Measurements from ENCODE around the gene RFX2.
"Not testable (repeated sequence)": the region's sequence is repeated elsewhere in the genome, so short reads cannot be mapped to it uniquely, and the experiment has no call there.

RFX2 gene

DNA sequence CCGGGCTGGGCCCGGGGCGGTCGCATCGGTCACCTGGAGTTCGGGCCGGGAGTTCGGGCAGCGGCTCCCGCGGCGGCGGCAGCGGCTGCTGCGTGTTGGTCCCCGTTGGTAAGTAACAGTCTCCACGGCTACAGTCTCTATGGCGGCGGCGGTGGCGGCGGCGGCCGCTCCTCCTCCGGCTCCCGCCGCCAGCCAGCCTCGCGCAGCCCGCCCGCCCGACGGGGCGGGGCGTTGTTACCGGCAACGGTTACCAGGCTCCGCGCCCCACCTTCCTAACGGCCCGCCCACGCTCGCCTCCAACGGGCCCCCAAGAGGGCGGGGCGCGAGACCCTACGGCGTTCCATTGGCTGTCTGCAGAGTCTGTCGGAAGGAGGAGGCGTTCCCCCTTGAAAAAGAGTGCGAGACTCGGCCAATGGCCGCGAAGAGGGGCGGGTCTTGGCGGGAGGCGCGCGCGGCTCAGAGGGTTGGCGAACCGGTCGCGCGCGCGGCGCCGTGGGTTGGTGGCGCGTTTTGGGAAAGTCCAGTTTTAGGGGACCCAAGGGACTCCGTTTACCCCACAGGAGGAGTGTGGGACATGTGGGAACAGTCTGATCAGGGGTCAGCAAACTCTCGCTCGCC is at the start of gene RFX2:
RFX2 (minus strand) TSS at position 141 of the 618 bp plus-strand sequence. CDS start 63,004 bp downstream, outside the sequence.
- peak; percentile 99 for DNase-seq

DNA sequence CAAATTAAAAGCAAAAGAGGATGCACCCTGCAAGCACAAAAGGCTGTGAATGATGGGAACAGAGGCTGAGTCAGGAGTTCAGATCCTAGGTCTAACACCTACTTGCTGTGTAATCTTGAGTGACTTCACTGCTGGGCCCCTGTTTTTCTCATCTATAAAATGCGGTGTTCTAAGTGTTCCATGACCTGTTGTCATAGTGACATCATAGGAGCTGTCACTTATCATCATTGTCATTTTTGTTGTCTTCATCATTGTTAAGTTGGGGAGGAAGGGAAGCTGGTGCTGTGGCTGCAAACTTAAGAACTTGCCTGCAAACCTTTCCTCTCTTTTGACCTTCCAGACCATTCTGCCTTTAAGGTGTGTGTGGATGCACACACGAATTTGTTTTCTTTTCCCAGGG is 45.7 kb upstream of the RFX2 start:
- DNase-seq, result no peak

DNA sequence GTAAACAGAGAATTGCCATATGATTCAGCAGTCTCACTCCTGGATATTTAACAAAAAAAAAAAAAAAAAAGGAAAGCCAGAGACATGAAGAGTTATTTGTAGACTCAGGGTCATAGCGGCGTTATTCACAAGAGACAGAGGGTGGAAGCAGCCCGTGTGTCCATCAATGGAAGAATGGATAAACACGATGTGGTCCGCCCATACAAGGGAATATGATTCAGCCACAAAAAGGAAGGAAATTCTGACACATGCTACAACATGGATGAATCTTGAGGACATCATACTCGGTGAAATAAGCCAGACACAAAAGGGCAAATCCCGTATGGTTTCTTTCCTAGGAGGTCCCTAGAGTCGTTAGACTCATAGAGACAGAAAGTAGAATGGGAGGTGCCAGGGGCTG is 40.0 kb upstream of the RFX2 start:
- no peak for DNase-seq

DNA sequence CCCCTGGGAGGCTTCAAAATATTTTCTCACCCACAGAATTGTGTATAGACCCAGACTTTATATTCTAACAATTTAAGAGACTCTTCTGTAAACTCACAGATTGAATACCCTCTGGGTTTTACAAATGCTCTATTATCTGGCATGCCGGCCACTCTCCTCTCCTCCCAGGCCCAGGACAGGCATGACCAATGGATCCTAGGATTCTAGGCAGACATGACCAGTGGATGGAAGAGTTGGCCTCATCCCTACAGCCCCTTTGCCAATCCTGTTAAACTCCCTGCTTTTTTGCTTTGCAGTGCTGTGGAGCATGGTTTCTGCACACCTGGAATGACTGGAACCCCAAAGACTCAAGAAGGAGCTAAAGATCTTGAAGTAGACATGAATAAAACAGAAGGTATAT is 30.9 kb upstream of the RFX2 start:
- no peak for DNase-seq

DNA sequence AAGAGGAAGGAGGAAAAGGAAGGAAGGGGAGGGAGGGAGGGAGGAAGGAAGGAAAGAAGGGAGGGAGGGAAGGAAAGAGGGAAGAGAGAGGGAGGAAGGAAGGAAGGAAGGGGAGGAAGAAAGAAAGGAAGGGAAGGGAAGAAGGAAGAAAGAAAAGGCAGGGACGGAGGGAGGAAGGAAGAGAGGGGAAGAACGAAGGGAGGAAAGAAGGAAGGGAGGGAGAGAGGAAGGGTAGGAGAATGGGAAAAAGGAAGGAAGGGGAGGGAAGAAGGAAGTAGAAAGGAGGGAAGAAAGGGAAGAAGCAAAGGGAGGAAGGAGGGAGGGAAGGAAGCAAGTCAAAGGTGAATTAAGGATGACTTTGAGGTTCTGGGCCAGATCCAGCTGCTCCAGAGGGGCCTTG is 28.2 kb upstream of the RFX2 start:
- DNase-seq, result no peak

DNA sequence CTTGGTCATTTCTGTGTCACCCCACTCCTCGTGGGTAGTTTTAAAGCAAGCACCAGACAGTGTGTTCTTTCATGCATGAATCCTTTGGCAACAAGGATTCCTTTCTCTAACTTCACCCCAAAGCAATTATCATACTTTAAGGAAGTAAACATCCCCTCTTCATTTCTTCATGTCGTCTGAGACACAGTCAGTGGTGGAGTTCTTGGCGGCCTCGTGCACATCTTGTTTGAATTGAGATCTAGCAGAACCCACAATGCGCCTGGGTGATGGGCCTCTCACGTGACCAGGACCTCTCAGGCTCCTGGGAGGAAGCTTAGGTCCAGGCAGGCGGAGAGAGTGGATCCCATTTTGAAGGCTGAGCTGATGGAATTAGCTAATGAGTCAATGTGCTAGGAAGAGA is 27.8 kb upstream of the RFX2 start:
- no peak for DNase-seq

DNA sequence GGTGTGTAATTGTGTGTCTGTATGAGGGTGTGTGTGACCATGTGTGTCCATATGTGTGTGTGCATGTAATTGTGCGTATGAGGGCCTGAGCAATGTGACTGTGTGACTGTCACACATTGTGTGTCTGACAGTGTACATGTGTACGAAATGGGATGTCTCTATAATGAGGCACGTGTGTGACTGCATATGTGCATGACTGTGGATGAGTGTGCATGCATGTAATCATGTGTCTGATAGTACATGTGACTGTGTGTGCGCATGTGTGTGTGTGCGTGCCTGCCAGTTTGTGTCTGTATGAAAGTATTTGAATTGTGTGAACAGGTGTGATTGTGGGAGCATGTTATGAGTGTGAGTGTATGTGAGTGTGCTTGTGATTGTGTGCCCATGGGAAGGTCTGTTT is 22.9 kb upstream of the RFX2 start:
- DNase-seq, result no peak

DNA sequence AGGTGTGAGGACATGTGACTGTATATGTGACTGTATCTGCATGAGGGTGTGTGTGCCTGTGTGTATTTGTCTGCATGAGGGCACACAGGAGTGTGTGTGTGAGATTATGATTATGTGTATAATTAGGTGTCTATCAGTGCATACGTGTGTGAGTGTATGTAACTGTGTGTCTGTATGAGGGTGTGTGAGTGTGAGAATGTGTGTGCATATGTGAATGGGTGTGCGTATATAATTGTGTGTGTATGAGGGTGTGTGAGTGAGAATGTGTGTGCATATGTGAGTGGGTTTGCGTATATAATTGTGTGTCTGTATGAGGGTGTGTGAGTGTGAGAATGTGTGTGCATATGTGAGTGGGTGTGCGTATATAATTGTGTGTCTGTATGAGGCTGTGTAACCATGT is 22.2 kb upstream of the RFX2 start:
- DNase-seq, result no peak

DNA sequence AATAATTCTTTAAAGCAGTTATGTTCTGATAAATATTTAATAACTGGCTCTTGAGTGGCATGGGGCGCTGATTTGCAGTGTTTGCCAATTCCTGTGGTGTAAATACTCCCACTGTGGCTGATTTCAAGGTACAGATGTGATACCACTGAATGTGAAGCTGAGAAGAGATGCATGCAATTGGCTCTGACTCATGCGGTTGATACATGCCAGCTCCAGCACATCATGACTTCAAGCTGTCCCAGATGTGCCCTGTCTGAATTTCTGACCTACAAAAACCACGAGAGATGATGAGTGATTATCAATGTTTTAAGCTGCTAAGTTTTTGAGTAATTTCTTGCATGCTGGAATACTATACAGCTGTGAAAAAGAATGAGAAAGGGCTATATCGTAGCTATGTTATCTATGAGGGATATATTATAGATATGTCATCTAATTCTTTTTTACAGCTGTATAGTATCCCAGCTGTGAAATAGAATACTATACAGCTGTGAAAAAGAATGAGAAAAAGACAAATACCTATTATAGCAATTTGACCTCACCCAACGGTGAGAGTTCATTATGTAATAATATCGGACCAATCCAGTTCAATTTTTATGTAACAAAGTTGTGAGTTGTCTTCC is 17.5 kb upstream of the RFX2 start:
- no peak for DNase-seq

DNA sequence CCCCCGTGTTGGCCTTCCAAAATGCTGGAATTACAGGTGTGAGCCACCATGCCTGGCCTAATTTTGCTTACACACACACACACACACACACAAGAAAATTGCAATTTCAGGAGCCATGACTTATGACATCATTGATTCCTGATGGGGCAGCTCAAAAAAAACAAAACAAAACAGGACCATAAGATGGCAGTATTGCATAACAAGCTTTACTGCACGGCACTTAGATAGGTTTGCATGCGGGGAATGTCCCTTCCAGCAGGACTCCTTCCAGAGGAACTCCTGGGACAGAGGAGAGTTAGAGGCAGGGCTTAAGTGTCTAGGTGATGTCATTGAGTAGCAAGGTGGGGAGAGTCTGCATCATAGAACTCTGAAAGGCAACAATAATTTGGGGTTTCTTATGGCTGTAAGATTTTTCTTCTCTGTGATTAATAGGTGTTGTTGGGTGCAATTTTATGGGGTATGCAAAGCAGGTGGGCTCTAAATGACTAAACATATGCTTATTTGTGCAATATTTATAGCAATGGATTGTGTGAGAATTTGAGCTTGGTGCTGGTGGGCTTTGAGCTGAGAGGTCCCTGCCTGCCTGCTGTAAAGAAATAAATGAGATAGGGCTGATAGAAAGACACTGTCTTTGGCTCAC is 16.2 kb upstream of the RFX2 start:
- peak; percentile 52 for DNase-seq

DNA sequence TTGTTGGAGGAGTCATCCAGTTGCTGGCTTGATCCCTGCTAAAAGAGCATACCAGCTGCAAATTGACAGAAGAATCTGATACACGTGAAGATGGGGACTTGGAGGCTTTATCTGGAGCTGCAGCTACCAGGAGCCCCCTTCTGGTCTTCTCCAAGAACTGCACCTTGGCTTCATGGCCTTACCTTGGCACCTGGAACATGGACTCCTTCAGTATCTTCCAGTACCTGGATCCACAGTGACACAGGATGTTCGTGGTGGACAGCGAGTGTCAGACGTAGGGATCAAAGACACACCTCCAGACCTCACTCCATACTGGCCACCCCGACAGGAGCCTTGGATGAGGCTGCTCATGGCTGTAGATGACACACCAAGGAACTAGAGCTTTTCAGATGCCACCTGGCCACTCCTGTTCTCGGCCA is 15.3 kb upstream of the RFX2 start:
- peak; percentile 69 for DNase-seq

DNA sequence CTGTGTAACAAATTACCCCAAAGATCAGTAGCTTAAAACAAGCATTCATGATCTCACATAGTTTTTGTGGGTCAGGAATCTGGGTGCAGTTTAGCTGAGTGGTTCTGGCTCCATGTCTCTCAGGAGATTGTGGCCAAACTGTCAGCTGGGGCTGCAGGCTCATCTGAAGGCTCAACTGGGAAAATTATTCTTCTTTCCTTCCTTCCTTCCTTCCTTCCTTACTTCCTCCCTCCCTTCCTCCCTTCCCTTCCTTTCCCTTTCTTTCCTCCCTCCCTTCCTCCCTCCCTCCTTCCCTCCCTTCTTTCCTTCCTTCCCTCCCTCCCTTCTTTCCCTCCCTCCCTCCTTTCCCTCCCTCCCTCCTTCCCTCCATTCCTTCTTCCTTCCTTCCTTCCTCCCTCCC is 8.7 kb upstream of the RFX2 start:
- DNase-seq, result no peak

DNA sequence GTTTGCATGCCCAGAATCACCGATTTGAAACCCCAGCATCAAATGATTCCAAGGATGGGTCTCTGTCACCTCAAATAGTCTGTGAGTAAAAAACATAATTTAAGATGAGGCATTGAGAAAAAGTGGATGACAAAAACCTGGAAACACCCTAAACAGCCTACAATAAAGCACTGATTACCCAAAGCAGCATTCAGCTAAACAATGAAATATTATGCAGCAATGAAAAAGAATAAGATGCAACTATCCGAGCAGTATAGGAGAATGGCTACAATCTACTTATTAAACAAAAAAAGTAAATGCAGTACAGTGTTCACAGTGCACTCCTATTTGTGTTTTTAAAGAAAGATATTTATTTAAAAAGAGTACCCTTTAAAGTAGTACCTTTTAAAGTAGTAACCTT is 7.7 kb upstream of the RFX2 start:
- DNase-seq, result no peak

DNA sequence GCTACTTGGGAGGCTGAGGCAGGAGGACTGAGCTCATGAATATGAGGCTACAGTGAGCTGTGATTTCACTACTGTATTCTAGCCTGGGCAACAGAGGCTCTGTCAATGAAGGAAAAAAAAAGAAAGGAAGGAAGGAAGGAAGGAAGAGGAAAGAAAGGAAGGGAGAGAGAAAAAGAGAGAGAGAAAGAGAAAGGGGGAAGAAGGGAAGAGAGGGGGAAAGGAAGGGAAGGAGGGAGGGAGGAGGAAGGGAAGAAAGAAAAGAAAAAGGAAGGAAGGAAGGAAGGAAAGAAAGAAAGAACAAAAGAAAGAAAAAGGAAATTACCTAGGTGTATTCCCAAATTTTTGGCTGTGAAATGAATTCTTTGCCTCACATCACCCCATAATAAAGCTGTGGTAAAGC is 7.2 kb upstream of the RFX2 start:
- DNase-seq, result no peak

DNA sequence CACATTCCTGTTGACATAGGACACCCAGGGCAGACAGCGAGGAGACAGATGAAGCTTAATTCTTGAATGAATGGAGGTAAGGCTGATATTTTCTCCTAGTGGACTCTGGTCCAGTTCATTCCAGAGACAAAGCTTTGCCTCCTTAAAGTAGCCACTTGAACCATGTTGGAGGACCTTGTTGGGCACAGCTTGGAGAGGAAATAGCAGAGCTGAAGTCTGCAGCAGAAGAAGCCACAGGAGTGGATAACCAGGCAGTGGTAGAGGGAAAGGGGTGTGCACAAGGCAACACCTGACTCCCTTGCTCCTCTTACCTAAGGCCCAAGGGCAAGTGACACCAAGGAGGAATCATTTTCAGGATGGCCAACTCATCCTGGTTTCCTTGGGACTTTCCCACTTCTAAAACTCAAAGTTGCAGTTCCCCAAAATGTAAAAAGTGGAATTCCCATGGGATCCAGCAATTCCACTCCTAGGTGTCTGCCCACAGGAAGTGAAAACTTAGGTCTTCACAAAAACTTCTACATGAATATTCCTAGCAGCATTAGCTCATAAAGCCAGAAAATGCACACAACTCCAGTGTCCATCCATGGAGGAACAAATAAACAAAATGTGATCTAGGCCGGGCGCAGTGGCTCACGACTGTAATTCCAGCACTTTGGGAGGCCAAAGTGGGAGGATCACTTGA is 6.6 kb upstream of the RFX2 start:
- no peak for DNase-seq

DNA sequence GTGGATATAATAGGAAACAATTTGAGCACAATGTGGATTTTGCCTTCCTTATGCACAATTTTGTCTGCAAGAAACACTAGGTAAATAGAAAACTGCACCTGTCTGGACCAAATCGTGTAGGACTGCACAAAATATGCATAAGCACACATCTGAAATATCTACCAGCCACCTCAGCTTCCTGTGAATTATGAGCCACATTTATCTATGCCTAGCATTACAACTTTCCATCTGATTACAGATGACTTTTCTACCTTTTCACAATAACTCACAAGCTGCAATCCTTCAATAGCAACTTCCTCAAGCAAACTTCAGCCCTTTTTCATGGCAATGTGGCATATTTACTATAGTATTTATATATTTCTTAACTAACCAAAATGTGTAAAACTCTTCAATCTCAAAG is 5.7 kb upstream of the RFX2 start:
- no peak for DNase-seq

DNA sequence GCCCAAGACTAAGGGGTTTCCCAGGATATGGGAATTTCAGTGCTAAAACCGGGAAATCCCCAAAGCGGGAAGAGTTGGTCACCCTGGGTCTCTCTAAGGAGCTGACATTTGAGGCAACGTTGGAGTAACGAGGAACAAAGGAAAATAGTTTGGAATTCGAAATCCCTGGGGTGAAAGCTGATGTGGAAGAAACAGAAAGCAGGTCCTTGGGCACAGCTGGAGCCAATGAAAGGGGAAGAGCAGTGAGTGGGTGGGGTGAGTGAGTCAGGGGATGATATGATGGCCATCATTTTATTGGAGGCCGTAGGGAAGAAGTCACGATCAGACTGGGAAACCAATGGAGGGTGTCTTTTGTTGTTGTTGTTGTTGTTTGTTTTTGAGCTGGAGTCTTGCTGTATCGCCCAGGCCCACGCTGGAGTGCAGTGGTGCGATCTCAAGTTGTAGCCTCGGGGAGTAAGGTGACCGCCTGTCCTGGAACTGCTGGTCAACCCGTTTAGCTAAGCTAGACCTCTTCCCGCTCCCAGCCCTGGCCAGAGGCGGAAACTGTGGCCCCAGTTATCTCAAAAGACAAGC is 3.4 kb upstream of the RFX2 start:
- DNase-seq, result no peak

DNA sequence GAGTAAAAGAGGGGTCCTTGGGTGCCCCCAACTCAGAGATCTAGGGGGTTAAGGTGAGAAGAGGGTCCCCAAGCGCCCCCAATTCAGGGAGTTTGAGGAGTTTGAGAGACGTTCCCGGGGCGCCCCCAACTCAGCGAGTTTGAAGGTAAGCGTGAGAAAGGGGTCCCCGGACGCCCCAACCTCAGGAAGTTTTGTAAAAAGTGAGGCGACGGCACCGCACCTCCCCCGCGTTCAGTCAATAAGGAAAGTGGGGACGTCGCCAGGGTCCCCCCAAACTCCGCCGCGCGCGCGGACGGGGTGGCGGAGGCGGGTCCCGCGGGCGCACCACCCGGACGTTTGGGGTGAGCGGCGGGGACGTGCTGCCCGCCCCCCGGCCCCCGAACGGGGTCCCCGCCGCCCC is 353 bp downstream of the RFX2 start:
- DNase-seq, result no peak

DNA sequence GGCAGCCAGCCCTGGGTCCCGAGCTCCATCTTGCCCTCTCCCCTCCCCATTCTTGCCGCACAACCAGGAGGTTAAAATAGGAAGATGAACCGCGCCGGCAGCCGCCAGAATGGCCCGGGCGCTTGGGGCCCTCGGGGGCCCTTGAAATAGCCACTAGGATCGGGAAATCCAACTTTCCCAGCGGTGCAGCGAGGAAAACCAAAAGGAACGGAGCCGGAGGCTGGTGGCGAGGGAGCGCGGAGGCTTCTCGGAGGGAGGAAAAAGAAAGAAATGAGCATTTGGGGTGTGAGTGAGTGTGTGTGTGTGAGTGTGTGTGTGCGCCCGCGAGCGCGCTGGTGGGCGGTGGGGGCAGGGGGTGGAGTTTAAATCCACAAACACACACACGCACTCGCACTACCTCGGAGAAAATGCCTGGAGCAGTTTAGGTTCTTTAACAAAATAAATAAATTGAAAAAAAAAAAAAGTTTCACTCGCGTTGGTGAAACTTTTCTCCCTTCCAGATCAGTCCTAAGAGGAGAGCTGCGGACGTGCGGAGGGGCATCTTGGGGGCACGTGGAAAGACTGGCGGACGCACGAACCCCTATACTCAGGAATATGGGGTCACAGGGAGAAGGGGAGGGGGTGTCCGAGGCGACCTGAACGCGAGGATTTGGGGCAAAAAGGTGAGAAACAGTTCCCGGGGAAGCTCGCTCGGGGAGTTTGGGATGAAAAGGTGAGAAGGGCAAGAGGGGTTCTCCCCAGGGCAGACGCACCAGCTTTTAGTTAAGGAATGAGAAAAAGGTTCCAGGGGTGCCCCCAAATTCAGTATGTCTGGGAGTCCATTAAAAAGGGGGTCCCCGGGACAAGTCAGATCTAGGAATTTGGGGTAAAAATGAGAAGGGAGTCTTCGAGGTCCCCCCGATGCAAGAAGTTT is 1.3 kb downstream of the RFX2 start:
- peak; percentile 64 for DNase-seq

DNA sequence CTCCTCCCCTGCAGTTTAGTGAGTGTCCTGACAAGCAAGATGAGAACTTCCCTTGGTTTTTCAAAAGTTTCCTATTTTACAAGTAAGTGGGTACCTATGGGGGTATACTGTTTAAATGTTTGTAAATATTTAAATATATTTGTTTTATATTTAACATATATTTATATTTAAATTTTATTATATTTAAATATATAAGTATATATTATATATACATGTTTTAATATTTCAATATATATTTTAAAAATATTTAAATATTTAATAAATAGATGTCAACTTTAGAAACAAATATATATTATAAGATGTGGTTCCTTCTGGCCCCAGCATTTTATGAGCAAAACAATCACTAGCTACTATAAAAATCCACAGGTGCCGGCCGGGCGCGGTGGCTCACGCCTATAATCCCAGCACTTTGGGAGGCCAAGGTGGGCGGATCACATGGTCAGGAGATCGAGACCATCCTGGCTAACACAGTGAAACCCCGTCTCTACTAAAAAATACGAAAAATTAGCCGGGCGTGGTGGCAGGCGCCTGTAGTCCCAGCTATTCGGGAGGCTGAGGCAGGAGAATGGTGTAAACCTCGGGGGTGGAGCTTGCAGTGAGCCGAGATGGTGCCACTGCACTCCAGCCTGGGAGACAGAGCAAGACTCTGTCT is 3.5 kb downstream of the RFX2 start:
- DNase-seq, result not testable (repeated sequence)

DNA sequence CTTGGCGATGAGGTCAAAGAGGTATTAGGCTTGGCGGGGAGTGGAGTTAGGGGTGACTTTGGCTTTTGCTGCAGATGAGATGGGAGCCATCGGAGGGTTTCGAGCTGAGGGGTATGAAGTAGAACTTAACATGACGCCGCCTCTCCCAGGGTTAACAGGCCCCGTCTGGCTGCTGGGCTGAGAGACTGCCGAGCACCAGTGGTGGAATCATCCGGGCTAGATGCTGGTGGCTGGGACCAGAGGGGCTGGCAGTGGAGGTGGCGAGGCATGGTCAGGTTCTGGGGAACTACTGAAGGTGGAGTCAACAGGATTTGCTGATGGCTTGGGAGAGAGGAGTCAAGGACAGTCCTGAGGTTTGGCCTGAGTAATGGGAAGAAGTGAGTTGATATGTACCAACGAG is 4.9 kb downstream of the RFX2 start:
- no peak for DNase-seq

DNA sequence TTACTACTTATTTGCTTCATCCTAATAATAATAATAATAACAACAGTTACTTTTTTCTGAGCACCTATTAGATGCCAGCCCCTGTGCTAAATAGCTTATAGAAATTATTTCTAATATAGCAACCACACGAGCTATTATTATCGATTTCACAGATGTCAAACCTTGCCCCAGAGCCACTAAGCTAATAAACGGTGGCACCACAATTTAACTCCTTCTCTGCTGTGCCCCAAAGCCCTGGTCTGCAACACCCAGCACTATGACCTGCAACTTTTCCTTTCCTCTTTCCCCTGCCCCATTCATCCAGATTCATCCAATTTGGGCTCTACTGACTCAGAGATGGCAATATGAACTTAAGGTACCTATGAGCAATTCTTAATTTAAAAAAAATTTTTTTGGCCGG is 6.4 kb downstream of the RFX2 start:
- DNase-seq, result no peak

Measured in GDM1 (cell line).